HepG2 (cell line): ENCODE measurements around the gene RRBP1. TPM values are rescaled to one million over a fixed set of nuclear protein-coding genes. Genes with fewer than 3 reads are reported as not detected.

Experiments
- ARID2 ChIP-seq: sonication (generic); formaldehyde crosslinking; IDR thresholded peaks from 2 replicates; pipeline ENCODE4 v1.8.1; 2022; ENCODE audit warnings: mild to moderate bottlenecking, missing genetic modification reagents, borderline replicate concordance
- CHD4 ChIP-seq: fragments of 200-600 bp; sonication (generic); IDR thresholded peaks from 2 replicates; pipeline ENCODE4 v1.7.0; 2017; ENCODE audit warnings: mild to moderate bottlenecking, low read length, borderline replicate concordance
- ISL2 ChIP-seq: sonication (generic); formaldehyde crosslinking; IDR thresholded peaks from 2 replicates; pipeline ENCODE4 v1.5.0; 2020; ENCODE audit warnings: missing genetic modification reagents
- PAX8 ChIP-seq: sonication (generic); formaldehyde crosslinking; IDR thresholded peaks from 2 replicates; pipeline ENCODE4 v1.8.0; 2022; ENCODE audit warnings: mild to moderate bottlenecking, missing genetic modification reagents, borderline replicate concordance
- PLRG1 ChIP-seq: fragments of 450-650 bp; conservative IDR thresholded peaks from 2 replicates; pipeline ENCODE4 v1.6.1; 2016
- REXO4 ChIP-seq: sonication (generic); formaldehyde crosslinking; IDR thresholded peaks from 2 replicates; pipeline ENCODE4 v1.8.0; 2022; ENCODE audit warnings: missing genetic modification reagents, mild to moderate bottlenecking, borderline replicate concordance
- SALL2 ChIP-seq: sonication (generic); formaldehyde crosslinking; IDR thresholded peaks from 2 replicates; pipeline ENCODE4 v1.8.1; 2023; ENCODE audit warnings: mild to moderate bottlenecking, missing genetic modification reagents, inconsistent platforms
- SRSF4 ChIP-seq: fragments of 200-400 bp; formaldehyde crosslinking; IDR thresholded peaks from one replicate; pipeline ENCODE4 v1.6.1; 2018; ENCODE audit warnings: mild to moderate bottlenecking, low read depth, low read length, moderate library complexity; ENCODE audit not compliant: poor library complexity, severe bottlenecking
- TCF12 ChIP-seq, 2 experiments: fragments of 450-650 bp in 1 of 2; sonication (generic) in 1 of 2; formaldehyde crosslinking in 1 of 2; IDR thresholded peaks; 2 replicates each; pipeline versions ENCODE4 v1.6.1 to v1.8.0; 2017 to 2022; ENCODE audit warnings: antibody characterized with exemption in 1 of 2, mild to moderate bottlenecking in 1 of 2, missing genetic modification reagents in 1 of 2, moderate library complexity in 1 of 2
- TRIM22 ChIP-seq: fragments of 450-650 bp; IDR thresholded peaks from 2 replicates; pipeline ENCODE4 v1.6.1; 2017
- ZNF143 ChIP-seq: sonication (generic); formaldehyde crosslinking; IDR thresholded peaks from 2 replicates; pipeline ENCODE4 v1.4.0; 2020; ENCODE audit warnings: missing genetic modification reagents
- ZNF230 ChIP-seq: sonication (generic); formaldehyde crosslinking; IDR thresholded peaks from 2 replicates; pipeline ENCODE4 v1.4.0; 2020; ENCODE audit warnings: mild to moderate bottlenecking, missing genetic modification reagents
- ZNF451 ChIP-seq: sonication (generic); formaldehyde crosslinking; IDR thresholded peaks from 2 replicates; pipeline ENCODE4 v1.5.0; 2020; ENCODE audit warnings: mild to moderate bottlenecking, missing genetic modification reagents
- ZNF468 ChIP-seq: sonication (generic); formaldehyde crosslinking; IDR thresholded peaks from 2 replicates; pipeline ENCODE4 v1.8.0; 2022; ENCODE audit warnings: mild to moderate bottlenecking, moderate library complexity, missing genetic modification reagents
- ZNF747 ChIP-seq: sonication (generic); formaldehyde crosslinking; IDR thresholded peaks from 2 replicates; pipeline ENCODE4 v1.8.1; 2023; ENCODE audit warnings: missing genetic modification reagents, mild to moderate bottlenecking, borderline replicate concordance
- ZNF775 ChIP-seq: sonication (generic); formaldehyde crosslinking; IDR thresholded peaks from 2 replicates; pipeline ENCODE4 v1.4.0; 2020; ENCODE audit warnings: missing genetic modification reagents, mild to moderate bottlenecking, moderate library complexity, borderline replicate concordance
- ZXDC ChIP-seq: sonication (generic); formaldehyde crosslinking; IDR thresholded peaks from 2 replicates; pipeline ENCODE4 v1.5.0; 2020; ENCODE audit warnings: mild to moderate bottlenecking, missing genetic modification reagents
- polyA plus RNA-seq, 8 experiments: library from polyadenylated mRNA; depleted of rRNA in 3 of 8; stranded (reverse) in 7 of 8; unstranded in 1 of 8; fragments of >200 nt; fragmentation: Illumina TruSeq in 4 of 8; extraction: Trizol in 4 of 8; gene quantifications; 2 replicates each; pipeline versions ENCODE4 v1.2.1 to v1.2.3, GENCODE V29; 2011 to 2016; ENCODE audit warnings: low read depth in 4 of 8, missing spikeins in 1 of 8, mixed read lengths in 1 of 8; ENCODE audit not compliant: insufficient read depth in 1 of 8
- total RNA-seq, 5 experiments: library from RNA; depleted of rRNA; stranded (reverse); fragments of >200 nt; fragmentation: Illumina TruSeq; extraction: Trizol; gene quantifications; 2 replicates each; pipeline ENCODE4 v1.2.3, GENCODE V29; 2016; ENCODE audit warnings: low read depth in 1 of 5
- TF ChIP-seq, protein P1 (sequence below): sonication (generic); formaldehyde crosslinking; IDR thresholded peaks from 2 replicates; pipeline ENCODE4 v1.5.1; 2020; ENCODE audit warnings: missing genetic modification reagents, mild to moderate bottlenecking, borderline replicate concordance
- TF ChIP-seq, protein P2 (sequence below): sonication (generic); formaldehyde crosslinking; IDR thresholded peaks from 2 replicates; pipeline ENCODE4 v1.4.0; 2020; ENCODE audit warnings: mild to moderate bottlenecking, missing genetic modification reagents

RRBP1 gene
- total and polyA plus RNA-seq, 2 of the 13 experiments (the other 11 are each of a cell fraction or from before 2014, with no cell fraction given): 150 to 222 TPM

- TF ChIP-seq, protein P1, sequence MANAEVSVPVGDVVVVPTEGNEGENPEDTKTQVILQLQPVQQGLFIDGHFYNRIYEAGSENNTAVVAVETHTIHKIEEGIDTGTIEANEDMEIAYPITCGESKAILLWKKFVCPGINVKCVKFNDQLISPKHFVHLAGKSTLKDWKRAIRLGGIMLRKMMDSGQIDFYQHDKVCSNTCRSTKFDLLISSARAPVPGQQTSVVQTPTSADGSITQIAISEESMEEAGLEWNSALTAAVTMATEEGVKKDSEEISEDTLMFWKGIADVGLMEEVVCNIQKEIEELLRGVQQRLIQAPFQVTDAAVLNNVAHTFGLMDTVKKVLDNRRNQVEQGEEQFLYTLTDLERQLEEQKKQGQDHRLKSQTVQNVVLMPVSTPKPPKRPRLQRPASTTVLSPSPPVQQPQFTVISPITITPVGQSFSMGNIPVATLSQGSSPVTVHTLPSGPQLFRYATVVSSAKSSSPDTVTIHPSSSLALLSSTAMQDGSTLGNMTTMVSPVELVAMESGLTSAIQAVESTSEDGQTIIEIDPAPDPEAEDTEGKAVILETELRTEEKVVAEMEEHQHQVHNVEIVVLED (CRISPR knock-in tag): no peak
- TF ChIP-seq TCF12 (IDR thresholded peaks at IDR 0.05) (no peak), TCF12 (CRISPR knock-in tag; IDR thresholded peaks at IDR 0.05) (no peak), ZNF230 (no peak), TRIM22 (no peak), ZXDC (CRISPR knock-in tag) (peak; percentile 89; the same call in 1 of the 2 replicates), ZNF747 (CRISPR knock-in tag) (no peak; the same call in 1 of the 2 replicates), ZNF468 (CRISPR knock-in tag) (no peak), ZNF451 (CRISPR knock-in tag) (no peak), ARID2 (CRISPR knock-in tag) (no peak), ZNF775 (CRISPR knock-in tag) (no peak), ISL2 (peak; percentile 77), SALL2 (peak; percentile 96), REXO4 (CRISPR knock-in tag) (no peak), ZNF143 (peak; percentile 38; the same call in 1 of the 2 replicates), PAX8 (CRISPR knock-in tag) (no peak), CHD4 (no peak), PLRG1 (no peak), SRSF4 (no peak)
- TF ChIP-seq, protein P2, sequence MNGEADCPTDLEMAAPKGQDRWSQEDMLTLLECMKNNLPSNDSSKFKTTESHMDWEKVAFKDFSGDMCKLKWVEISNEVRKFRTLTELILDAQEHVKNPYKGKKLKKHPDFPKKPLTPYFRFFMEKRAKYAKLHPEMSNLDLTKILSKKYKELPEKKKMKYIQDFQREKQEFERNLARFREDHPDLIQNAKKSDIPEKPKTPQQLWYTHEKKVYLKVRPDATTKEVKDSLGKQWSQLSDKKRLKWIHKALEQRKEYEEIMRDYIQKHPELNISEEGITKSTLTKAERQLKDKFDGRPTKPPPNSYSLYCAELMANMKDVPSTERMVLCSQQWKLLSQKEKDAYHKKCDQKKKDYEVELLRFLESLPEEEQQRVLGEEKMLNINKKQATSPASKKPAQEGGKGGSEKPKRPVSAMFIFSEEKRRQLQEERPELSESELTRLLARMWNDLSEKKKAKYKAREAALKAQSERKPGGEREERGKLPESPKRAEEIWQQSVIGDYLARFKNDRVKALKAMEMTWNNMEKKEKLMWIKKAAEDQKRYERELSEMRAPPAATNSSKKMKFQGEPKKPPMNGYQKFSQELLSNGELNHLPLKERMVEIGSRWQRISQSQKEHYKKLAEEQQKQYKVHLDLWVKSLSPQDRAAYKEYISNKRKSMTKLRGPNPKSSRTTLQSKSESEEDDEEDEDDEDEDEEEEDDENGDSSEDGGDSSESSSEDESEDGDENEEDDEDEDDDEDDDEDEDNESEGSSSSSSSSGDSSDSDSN: no peak; the same call in none of the 2 replicates
Measured at GRCh38 chr20:17679941-17680835, 1.9 kb downstream of the RRBP1 start (continued).
